Measurements from ENCODE around the gene ALPG.
"Not testable (repeated sequence)": the region's sequence is repeated elsewhere in the genome, so short reads cannot be mapped to it uniquely, and the experiment has no call there.

The ALPG gene

DNA sequence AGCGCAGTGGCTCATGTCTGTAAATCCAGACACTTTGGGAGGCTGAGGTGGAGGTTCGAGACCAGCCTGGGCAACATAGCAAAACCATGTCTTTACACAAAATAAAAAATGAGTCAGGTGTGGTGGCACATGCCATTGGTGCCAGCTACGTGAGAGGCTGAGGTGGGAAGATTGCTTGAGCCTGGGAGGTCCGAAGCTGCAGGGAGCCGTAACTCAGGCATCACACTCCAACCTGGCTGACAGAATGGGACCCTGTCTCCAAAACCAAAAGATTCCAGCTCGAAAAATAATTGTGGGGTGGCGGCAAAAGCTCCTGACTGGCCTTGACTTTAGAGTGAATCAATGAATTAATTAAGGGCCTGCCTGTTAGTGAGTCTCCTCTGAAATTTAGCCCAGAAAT lies 29.3 kb upstream of the ALPG start:
- no peak for DNase-seq (ENCODE audit: low read depth in 2 of 2)

DNA sequence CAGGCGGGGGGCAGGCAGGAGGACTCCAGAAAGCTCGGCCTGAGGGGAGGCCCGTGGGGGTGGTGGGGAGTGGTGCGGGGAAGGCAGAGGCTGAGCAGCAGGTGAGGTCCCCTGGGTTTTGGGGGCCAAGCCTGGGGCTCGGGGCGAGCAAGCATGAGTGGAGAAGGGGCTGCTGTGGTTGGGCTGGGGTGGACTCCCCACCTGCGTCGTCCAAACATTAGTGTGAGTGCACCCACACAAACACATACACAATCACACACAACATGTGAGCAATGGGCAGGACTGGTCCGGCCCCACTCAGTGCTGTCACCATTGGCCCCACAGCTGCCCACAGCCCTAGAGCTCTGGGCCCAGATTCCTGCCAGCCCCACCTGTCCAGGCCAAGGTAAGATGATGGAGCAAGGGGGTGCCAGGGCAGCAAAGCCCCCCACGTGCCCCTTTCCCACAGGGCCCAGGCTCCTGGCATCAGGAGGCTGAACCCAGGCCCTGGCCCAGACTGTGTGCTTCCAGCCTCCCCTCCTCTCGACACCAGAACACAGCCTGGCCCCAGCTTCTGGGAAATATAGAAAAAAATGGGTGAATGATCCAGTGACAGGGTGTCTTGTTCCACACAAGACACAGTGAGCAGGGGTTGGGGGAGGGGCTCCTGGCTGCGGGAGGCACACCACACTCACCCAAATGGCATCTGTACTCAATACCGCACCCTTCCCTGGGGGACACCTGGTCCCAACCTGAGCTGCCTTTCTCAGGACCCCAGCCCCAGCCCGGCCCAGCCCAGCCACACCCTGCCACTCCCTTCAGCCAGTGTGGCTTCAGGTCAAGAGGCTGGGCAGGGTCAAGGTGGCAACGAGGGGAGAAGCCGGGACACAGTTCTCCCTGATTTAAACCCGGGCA lies 28.6 kb upstream of the ALPG start:
- DNase-seq (ENCODE audit: low read depth in 2 of 2) = no peak

DNA sequence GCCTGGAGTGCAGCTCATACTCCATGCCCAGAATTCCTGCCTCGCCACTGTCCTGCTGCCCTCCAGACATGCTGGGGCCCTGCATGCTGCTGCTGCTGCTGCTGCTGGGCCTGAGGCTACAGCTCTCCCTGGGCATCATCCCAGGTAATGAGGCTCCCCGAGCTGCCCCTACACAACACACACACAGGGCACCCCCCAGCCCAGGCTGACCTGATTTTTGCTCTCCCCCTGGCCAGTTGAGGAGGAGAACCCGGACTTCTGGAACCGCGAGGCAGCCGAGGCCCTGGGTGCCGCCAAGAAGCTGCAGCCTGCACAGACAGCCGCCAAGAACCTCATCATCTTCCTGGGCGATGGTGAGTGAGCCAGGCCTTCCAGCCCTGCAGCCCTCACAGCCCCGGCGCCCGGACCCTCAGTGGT lies 27.9 kb upstream of the ALPG start, which contains the start of gene ALPP:
TSS of gene ALPP (plus strand) at position 17 of the 417 bp plus-strand sequence. CDS start at position 69, 52 bp downstream.
- DNase-seq (ENCODE audit: low read depth in 2 of 2) = not testable (repeated sequence)

DNA sequence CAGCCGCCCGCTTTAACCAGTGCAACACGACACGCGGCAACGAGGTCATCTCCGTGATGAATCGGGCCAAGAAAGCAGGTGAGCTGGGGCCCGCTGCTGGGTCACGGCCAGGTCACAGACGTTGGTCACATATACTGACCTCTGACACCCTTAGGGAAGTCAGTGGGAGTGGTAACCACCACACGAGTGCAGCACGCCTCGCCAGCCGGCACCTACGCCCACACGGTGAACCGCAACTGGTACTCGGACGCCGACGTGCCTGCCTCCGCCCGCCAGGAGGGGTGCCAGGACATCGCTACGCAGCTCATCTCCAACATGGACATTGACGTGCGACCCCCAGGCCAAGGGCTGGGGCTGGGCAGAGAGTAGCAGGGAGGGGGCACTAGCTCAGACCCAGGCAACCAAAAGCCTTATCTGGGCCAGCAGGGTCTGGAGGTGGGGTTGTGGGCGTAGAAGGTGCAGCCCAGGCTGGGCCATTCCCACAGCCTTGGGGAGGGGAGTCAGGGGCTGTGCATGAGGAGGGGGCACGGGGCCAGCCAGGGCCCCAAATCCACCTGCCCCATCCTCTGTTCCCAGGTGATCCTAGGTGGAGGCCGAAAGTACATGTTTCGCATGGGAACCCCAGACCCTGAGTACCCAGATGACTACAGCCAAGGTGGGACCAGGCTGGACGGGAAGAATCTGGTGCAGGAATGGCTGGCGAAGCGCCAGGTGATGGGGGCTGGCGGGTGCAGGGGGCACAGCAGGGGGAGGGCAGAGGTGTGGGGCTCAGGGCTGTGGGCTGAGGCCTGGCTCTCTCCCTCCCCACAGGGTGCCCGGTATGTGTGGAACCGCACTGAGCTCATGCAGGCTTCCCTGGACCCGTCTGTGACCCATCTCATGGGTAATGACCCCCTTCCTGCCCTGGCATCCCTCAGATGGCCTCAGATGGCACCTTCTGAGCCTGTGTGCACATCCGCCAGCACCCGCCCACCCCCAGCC lies 26.7 kb upstream of the ALPG start:
- not testable (repeated sequence) for DNase-seq (ENCODE audit: low read depth in 2 of 2)

DNA sequence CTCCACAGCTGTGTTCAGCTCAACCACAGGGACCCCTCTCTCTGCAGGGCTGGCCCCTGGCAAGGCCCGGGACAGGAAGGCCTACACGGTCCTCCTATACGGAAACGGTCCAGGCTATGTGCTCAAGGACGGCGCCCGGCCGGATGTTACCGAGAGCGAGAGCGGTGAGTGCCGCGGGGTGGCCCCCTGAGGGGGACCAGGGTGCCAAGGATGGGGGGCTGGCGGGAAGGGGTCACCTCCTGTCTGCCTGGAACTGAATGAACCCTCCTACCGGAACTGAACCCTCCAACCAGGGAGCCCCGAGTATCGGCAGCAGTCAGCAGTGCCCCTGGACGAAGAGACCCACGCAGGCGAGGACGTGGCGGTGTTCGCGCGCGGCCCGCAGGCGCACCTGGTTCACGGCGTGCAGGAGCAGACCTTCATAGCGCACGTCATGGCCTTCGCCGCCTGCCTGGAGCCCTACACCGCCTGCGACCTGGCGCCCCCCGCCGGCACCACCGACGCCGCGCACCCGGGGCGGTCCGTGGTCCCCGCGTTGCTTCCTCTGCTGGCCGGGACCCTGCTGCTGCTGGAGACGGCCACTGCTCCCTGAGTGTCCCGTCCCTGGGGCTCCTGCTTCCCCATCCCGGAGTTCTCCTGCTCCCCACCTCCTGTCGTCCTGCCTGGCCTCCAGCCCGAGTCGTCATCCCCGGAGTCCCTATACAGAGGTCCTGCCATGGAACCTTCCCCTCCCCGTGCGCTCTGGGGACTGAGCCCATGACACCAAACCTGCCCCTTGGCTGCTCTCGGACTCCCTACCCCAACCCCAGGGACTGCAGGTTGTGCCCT lies 25.2 kb upstream of the ALPG start:
- peak in 1 of 2 donors; percentile 11 for DNase-seq (ENCODE audit: low read depth in 2 of 2)

DNA sequence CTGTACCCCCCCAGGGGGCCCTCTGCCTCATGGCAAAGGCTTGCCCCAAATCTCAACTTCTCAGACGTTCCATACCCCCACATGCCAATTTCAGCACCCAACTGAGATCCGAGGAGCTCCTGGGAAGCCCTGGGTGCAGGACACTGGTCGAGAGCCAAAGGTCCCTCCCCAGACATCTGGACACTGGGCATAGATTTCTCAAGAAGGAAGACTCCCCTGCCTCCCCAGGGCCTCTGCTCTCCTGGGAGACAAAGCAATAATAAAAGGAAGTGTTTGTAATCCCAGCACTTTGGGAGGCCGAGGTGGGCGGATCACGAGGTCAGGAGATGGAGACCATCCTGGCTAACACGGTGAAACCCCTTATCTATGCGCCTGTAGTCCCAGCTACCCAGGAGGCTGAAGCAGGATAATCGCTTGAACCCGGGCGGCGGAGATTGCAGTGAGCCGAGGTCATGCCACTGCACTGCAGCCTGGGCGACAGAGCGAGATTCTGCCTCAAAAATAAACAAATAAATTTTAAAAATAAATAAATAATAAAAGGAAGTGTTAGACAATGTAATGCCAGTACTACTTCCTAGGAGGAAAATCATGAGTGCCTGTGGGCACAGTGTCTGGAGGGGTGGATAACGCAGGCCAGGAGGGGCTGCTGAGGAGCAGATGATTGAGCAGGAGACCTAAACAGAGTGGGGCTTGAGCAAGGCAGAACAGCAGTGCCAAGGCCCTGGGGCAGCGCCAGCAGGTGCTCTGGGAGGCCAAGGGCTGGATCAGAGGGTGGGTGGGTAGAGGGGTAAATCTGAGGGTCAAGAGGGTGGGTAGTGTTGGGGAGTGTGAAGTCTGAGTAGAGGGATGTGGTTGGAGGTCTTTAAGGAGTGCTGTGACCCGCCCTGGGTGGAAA lies 24.1 kb upstream of the ALPG start:
- no peak for DNase-seq (ENCODE audit: low read depth in 2 of 2)

DNA sequence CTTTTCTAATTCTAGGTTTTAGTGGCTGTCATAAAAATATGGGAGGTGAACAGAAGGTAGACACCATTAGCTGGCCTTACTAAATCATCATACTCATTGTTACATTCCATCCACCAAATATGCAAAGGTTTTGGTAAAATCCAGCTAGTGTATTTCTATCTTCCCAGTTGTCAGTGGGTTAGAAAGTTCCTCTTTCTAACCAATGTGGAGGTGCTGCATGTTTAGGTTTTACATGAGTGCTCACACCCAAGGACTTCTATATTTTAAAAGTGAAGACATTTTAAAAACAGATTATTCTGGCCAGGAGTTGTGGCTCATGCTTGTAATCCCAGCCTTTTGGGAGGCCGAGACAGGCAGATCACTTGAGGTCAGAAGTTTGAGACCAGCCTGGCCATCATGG lies 22.2 kb upstream of the ALPG start:
- DNase-seq (ENCODE audit: low read depth in 2 of 2) = no peak

DNA sequence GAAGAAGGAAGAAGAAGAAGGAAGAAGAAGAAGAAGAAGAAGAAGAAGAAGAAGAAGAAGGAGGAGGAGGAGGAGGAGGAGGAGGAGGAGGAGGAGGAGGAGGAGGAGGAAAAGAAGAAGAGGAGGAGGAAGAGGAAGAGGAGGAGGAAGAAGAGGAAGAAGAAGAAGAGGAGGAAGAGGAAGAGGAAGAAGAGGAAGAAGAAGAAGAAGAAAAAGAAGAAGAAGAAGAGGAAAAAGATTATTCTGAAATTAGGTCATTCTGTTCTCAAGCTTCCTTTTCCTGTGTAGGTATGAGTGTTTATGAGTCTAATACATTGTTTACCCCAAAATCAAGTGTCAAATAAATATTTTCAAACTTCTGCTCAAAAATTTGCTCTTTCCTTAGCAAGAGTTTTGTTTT lies 21.6 kb upstream of the ALPG start:
- not testable (repeated sequence) for DNase-seq (ENCODE audit: low read depth in 2 of 2)

DNA sequence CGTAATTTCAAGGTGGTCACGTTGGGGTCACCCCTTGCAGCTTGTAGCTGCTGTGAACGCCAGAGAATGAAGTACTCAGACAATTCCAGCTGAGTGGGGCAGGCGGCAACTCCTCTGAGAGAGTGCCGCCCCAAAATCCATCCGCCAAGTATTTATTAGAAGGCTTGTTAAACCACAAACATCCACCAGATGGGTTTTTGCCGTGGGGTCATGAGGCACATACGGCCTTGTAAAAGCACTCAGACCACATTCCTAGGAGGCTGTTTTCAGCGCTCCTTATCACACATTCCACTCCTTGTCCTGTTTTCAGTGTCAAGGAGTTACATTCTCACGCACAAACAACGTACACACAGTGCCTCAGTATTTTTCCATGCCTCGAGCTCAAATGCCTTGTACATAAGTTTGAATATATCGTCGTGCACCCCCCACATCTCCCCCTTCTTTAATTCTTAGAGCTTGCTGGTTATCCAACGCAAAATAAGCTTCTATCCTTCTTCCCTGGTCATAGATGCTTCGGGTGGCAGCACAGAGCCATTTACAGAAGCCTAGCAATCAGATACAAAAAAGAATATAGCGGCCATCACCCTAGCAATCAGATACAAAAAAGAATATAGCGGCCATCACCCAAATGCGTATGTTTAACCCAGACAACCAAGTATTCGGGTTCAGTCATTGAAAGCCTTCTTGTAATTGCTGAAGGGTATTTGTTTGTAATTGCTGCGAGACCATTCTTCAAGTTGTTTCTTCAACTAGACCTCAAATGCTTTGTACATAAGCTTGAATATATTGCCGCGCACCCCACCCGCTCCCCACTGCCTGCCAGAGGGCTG lies 20.8 kb upstream of the ALPG start:
- no peak for DNase-seq (ENCODE audit: low read depth in 2 of 2)

DNA sequence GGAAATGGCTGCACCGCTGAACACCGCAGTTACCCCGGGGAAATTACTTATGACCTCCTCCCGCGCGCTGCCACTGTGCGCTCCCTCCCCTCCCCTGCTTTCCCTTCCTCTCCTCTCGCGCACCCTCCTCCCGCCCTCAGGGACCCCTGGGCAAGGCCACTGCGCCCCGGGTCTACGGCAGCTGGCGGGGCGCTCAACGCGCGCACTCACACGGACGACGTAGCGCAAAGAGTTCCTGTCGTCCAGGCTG lies 20.2 kb upstream of the ALPG start:
- DNase-seq (ENCODE audit: low read depth in 2 of 2) = no peak

DNA sequence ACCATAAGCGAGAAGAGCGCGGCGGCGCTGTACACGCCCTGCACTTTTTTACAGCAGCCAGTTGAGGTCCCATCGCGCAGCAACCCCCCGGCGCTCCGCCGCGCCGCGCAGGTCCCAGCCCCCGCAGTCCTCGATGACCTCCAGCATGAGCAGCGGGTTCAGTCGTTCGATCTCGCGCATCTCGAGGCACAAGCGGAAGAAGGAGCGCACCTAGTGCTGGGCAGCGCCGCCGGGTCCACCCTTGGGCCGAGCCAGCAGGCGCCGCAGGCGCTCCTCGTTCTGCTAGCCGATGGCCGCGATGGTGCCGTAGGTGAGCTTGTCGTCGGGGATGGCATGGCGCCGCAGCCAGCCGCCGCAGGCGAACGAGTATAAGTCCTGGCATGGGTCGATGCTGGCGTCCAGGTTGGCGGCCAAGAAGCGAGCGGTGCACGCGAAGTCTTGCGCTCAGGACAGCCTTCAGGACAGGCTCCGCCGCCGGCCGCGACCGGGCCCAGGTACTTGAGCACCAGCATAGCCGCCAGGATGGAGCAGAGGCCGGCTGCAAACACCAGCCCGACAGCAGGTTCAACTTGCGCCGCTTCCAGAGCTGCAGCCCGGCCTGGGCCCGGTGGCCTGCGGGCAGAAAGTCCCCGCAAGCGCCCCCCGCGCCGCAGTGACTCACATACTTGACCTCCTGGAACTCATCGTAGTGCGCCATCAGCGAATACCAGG lies 19.7 kb upstream of the ALPG start:
- DNase-seq (ENCODE audit: low read depth in 2 of 2) = no peak

DNA sequence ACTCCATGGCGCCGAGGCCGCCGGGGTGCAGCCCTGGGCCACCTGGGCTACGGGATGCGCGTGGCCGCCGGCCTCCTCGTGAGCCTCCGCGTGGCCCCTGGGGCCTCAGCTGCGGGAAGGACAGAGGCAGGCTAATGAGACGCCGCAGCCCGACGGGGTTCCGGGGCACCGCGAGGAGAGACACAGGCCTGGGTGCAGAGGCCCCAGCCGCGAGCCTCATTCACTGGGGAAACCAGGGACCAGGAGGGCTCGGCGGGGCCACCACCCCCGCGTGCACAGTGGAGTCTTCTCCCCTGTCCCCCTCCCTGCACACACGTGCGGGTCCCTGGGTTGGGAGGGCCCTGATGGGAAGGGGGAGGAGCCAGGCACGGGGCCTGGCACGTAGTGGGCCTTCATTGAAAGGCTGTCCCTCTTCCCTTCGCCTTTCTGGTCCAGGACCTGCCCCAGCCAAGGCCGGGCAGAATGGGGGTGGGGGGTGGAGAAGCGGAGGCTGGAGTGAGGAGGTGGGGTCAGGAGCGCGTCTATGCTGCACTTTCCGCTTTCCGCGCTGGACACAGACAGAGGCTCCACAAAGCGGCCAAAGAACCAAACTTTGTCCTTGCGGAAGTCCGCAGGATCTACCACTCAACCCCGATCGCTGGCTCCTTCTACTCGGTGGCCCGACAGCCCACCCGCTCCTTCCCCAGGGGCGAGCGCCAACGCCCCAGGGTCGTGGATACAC lies 19.0 kb upstream of the ALPG start:
- no peak for DNase-seq (ENCODE audit: low read depth in 2 of 2)

DNA sequence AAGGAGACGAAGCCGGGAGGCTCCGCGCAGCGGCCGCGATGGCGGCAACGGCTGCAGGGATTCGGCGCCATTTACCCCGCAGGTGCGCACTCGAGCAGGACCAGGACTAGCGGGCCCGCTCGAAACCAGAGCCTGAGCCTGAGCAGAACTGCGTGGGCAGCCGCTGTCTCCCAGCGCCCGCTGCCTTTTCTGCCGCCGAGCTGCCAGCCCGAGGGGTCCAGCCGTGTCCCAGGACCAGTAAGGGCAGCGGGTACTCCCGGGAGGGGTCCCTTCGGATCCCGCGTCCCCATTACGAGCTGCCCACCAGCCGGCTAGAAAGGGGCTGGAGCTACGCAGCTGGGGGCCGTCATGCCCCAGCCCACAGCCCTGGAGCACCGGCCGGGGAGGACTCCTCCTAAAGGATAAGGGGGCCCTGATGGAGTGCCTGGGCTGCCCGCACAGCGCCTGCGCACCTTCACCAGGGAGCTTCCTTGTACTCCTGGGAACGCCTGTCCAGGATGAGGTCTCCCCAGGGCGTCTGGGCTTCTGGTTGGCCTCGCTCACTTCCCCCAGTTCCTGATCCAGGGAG lies 18.2 kb upstream of the ALPG start:
- DNase-seq (ENCODE audit: low read depth in 2 of 2) = no peak

DNA sequence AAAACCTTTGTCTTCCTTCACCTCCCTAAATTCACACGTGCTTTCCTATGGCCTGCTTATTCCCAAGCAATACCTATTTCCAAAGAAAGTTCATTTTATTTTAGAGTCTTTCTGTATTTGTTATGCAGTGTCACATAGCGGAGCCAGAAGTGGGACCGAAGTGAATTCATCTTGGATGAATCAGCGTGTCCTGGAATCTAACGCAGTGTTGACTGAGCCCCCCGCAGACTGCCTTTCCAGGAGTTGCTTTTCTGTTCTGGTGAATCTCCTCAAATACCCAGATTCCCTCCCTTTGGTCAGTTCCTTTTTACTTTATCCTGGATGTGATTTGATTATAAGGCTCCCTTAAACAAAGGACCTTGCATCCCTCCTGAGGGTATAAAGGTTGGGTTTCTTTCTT lies 17.3 kb upstream of the ALPG start:
- DNase-seq (ENCODE audit: low read depth in 2 of 2) = no peak

DNA sequence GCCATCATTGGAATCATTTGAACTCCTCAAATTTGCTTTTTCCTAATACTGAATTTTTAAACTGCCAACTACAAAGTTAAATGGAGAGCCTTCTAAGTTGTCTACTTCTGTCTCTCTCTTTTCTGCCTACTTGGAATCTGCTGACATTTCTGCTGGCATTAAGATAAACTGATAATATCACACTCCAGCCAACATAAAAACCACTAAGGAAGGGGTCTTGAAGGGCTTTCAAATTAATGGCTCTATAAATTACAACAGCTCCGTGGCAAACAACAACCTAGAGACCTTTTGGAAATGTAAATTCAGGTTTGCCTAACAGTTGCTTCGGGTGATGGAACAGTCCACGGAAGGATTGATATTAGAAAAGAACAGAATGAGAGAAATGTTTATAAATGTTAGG lies 16.0 kb upstream of the ALPG start:
- DNase-seq (ENCODE audit: low read depth in 2 of 2) = no peak

DNA sequence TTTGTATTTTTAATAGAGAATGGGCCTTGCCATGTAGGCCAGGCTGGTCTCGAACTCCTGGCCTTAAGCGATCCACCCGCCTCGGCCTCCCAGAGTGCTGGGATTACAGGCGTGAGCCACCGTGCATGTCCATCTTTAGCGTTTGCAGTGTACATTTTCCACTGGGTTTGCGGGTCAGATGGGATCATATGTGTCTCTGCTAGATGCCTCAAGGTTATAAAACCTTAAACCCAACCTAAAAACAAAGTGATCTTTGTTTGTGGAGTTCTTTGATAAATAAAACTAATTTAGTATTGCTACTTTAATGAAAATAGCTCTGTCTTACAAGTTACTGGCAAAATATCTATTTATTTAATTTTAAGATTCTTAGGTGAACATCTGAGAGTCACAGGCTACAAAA lies 13.1 kb upstream of the ALPG start:
- DNase-seq (ENCODE audit: low read depth in 2 of 2) = no peak

DNA sequence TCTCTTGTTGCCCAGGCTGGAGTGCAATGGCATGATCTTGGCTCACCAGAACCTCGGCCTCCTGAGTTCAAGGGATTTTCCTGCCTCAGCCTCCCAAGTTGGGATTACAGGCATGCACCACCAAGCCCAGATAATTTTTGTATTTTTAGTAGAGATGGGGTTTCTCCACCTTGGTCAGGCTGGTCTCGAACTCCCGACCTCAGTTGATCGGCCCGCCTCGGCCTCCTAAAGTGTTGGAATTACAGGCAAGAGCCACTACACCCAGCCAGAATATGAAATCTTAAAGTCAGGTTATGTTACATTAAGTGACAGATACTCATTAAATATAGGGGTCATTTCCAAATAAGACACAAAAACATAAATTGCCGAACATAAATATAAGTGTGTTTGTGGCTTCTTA lies 12.2 kb upstream of the ALPG start:
- not testable (repeated sequence) for DNase-seq (ENCODE audit: low read depth in 2 of 2)

DNA sequence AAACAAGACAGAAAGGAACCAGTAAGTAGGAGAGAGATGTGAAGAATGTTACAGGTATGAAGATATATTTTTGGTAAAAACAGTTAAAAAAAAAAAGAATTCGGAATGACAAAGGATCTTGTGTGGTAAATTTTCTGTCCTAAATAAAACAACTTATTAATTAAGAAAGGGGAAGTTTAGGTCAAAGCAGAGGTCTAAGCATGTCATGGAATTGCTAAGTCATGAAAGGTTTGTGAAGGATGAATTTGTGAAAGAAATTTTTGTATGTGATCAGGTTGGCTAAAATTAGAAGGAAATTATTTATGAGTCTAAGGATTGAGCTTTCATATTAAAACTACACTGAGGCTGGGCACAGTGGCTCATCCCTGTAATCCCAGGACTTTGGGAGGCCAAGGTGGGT lies 11.1 kb upstream of the ALPG start:
- DNase-seq (ENCODE audit: low read depth in 2 of 2) = no peak

All from stimulated activated CD4-positive, alpha-beta T cell treated with anti-CD3 and anti-CD28 coated beads, Interleukin-1b, Interleukin-23, amount 100 ng/mL, for 4 hours (primary cell).